HG02610 (cell line): ENCODE results near the gene GRK3.
"Not testable (repeated sequence)": the region's sequence is repeated elsewhere in the genome, so short reads cannot be mapped to it uniquely, and the experiment has no call there.

Experiments
- ATAC-seq: cut with Tn5 transposase; IDR thresholded peaks from one replicate; pipeline ENCODE4 v1.9.1; 2021; ENCODE audit warnings: mild to moderate bottlenecking, moderate library complexity; ENCODE audit not compliant: unreplicated experiment

Gene GRK3

DNA sequence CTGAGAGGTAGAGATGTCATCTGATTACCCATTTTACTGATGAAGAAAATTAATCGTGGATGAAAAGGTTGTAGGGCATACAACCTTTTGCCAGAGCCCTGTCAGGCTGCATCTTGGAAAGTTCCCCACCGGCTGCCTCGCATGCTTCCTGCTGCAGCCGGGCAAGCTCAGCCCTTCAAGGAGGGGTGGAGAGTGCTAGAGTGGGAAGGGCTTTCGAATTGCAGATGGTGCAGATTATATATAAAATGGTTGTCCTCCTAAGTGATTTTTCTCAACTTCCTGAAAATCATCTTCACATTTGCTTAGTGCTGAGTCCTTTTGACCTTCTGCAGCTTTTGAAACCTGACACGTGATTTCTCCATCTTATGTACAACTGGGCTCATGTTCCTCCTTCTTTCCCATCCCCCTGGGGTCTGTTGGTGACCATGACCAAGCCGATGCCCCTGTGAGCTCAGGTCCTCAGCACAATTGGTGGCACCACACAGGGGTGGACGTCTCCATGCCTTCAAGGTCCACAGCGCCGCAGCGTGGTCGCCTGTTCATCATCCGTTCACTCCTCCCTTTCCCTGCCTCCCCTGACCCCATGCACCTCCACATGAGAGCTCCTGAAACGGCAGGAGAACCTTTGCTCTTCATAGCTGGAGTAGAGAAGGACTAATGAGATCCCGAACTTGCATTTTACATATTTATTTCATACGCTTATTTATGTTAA is 129.9 kb downstream of the GRK3 start:
- no peak for ATAC-seq

DNA sequence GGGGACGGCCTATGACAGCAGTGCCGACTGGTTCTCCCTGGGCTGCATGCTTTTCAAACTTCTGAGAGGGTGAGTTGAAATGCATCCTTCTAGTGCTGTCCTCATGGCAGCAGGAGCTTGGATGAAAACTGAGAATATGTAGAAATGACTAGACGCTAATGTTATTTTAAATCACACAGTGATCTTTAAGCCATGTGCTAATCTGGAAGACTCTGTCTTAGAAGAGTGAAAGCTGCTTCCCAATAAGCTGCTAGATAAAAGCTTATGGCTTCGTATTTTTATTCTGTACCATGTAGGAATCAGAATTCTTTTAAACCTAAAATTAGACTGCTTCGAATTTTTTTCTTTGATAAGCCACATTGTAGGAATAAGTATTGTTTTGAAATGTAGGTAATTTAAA is 130.7 kb downstream of the GRK3 start:
- ATAC-seq, result no peak

DNA sequence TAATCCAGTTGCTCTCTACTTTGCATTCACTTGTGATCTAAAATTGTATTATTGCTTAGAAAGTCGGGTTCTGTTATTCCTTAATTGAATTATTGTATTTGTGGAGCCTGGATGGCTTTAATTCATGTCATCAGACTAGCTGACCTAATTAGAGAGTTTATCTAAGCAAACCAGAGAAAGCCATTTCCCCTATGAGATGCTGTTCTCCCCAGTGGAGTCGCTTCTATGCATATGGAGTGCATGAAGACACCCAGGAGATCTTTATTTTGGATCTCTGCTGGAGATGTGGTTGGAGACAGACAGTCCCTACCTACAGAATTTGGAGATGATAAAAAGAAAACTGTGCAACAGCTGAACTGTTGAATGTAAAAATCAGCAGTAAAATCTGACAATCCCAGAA is 132.3 kb downstream of the GRK3 start:
- ATAC-seq, result no peak

DNA sequence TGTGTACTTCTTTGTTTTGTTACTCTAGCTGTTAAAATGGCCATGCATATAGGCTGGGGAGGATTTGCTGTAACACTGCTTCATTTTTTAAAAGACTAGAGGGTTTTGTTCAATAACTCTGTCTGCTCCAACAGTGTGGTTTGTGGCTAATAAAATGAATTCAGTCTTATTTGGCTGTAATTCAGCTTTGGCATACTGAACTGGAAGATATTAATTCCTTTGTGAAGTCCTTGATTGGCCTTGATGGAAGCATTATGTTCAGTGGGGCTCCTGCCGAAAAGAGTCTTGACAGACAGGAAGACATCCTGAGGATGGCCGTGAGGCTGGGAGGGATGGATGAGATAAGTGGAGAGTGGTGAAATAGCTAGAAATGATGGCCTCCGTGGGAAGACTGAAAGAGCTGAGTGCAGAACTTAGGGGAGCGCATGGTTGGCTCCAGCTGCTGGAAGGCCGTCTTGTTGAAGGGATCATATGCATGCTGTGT is 132.7 kb downstream of the GRK3 start:
- no peak for ATAC-seq

DNA sequence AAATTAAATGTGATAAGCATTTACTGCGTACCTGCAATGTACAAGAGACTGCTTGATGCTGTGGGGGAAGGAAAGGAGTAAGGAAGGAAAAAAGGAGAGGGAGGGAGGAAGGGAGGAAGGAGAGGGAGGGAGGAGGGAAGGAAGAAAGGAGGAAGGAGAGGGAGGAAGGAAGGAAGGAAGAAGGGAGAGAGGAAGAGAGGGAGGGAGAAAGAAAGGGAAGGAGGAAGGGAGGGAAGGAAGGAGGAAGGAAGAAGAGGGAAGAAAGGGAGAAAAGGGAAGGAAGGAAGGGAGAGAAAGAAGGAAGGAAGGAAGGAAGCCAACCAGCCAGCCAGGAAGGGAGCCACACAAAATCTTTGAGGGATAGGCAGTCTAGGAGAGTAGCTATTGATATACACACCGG is 133.5 kb downstream of the GRK3 start:
- no peak for ATAC-seq

DNA sequence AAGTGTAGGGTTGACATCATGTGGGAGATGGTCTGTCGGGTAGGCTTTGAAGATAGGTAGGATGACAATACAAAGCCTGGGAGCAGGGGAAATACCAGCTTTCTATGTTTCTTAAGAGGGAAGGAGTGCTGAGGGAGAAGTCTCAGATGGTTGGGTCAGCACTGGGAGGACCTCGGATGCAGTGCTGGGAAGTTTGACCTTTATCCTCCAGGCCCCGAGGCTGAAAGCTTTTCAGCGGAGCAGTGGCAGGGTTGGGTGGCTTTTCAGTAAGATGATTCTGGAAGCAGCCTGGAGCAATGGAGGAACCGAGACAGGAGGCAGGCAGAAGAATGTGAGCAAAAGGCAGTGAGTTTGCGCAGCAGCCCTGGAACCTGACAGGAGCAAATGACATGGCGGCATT is 134.0 kb downstream of the GRK3 start:
- ATAC-seq, result no peak

DNA sequence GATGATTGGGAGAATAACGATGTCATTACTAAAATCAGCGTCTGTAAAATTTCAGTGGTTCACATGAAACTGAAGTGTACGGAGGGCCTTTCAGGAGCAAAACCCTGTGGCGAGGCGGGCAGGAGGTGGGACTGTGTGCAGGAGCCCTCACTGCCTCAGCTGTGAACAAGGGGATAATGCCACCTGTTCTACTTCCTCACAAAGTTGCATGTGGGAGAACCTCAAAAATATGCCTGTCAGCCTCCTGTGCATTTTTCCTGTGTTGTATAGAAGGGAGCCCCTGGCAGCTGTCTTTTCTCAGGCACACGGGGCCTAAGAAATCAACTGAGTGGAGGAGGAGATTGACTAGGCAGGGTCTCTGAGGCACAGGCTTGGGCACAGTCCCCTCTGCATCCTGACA is 134.5 kb downstream of the GRK3 start:
- ATAC-seq, result no peak

DNA sequence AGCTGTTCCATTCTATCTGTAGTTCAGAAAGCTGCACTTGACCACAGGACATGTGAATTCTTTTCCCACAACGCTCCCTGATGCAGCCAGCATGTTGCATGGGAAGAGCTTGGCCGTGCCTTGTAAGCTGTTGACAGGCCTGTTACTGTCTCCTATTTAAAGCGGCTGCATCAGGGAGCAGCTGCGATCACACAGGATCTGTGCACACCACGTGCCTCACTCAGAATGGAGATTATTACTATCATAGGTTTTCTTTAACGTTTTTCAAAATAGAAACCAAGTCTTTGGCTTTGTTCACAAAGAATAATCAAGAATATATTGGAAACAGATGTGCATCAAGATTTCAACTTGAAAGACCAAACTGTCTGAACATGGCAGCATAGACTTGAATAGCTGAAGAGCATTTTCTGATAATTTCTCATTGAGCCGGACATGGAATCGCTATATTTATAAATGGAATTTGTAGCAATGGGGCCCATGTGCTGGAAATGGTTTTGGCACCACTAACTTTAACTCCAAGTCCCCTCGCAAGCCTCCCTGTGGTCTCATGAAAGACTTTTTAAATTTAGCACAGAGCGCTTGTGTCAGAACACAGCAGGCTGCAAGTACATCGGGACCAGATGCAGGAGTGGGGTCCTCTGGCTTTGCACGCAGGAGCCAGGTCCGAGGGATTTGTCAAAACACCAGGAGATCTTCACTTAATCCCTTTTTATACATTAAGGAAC is 136.7 kb downstream of the GRK3 start:
- no peak for ATAC-seq

DNA sequence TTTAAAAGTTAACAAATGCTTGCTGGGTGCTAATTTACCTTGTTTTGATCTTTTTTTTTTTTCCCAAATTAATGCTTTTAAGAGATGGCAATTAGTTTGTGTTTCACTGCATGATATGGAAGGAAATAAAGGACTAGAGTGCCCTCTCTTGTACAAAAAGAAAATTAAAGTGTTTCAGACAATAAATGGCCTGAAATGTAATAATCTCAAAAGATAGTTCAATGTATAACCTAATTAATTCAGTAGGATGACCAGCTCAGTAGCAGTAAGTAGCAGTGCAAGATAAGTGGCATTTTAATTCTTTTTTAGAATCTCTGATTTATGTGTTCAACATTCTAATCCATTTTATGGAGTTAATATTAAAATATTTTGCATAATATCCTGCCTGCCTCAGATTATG is 137.6 kb downstream of the GRK3 start:
- no peak for ATAC-seq

DNA sequence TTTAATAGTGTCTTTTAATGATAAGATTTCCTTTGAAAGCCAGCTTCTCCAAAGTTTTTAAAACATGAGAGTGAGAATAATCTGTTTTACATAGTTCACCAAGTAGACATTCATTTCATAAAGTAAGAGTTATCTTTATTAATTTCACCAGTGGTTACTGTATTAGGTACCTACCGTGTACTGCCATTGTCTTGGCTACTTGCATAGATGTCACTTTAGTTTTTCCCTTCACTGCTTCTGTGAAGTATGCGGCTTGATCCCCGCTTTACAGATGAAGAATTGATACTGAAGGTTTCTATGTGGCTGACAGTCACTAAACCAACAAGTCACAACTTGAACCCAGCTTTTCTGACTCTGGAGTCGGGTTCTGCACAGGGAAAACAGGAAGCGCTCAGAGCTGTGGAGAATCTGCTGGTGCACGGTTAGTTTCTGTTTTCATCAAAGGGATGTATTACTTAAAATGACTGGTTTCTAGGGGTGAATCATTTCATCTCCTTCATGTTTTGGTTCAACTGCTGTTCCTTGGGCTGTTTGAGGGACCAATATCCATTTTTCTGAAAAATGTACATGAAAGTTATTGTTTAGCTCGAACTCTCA is 138.2 kb downstream of the GRK3 start:
- no peak for ATAC-seq

DNA sequence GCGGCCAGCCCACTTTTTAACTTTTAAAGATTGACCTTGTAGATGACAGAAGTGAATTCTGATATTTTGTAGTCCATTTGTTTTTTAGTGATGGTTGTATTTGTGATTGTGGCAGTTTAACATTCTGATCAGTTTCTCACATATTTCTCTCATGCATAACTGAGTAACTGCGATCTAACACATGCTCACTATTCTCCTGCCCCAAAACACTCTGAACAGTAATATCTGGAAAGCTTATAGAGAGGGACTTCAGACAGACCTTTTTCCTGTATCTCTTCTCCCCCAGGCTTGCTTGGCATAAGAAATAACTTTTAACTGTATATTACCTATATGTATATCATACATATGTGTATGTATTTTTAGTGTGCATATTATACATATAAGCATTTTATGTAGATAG is 140.2 kb downstream of the GRK3 start:
- no peak for ATAC-seq

DNA sequence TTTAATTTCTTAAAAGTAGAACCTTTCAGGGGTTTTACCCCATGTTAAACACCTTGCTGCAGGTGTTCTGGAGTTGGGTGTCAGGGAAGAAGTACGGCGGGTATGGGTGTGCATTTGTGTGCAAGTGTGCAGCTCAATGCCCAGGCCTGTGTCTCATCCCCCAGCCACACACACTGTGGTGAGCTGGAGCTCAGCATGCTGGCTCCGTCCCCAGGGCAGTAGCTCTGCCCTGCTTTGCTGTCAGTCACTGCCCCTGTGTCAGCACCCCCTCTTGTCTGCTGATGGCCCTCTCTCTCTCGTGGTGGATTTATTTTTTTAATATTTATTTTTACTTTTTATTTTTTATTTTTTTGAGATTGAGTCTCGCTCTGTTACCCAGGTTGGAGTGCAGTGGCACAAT is 141.7 kb downstream of the GRK3 start:
- no peak for ATAC-seq

DNA sequence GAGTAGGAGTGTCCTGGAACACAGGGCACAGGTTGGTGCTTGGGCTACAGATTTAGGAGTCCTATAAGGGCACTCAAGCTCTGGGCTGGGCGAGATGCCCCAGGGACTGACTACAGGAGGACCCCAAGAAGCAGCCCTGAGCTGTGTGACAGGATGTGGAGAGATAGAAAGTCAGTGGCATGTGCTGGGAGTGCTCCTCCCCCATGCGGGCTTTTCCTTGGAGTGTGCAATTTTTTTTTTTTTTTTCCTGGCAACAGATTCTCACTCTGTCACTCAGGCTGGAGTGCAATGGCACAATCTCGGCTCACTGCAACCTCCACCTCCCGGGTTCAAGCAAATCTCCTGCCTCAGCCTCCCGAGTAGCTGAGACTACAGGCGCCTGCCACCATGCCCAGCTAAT is 144.0 kb downstream of the GRK3 start:
- not testable (repeated sequence) for ATAC-seq

DNA sequence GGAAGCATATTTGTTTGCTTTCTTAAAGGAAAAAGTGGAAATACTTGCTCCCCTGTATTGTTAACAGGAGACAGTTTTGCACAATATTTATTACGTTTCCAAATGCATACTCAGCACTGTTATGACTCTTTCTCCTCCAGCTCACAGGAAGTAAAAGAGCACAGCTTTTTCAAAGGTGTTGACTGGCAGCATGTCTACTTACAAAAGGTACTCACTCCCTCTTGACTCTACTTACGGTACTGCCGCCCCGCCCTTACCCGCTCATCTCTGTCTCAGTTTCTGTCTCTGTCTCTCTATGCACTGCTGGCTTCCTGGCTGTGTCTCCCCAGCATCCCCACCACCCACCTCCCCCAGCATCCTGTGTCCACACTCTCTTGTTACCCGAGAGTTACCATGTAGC is 145.3 kb downstream of the GRK3 start:
- no peak for ATAC-seq

DNA sequence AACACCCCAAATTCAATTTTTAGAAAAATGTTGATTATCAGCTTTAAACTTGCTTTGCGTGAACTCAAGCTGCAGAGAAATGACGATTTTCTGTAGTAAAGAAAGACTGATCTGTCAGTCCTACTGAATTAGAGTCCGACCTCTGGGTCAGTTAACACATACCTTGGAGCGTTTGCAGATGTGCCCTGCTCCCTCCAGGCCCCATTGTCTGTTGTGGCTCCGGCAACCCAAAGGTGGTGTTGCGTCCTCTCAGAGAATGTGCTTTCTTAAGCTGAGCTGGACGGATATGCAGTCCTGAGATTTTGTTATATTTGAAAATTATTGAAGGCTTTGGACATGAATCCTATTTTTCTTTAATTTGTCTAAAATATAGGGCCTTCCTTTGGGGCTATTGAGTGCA is 146.0 kb downstream of the GRK3 start:
- no peak for ATAC-seq

DNA sequence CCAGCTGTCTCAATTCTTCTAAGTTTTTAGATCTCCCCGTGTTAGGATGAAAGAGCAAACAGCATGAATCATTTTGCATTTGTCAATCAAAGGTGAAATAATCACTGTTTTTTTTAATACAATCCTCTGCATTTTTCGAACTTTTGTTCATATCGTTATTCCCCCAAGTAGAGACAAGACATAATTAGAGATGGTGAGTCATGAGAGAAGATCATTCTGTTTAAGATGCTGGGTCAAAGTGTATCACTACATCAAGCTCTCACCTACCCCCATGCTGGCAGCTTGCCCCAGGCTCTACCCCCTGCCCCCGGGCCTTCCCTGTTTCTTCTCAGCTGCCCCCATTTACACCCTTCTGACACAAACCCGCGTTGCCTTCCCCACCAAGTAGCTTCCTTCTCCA is 147.0 kb downstream of the GRK3 start:
- no peak for ATAC-seq

DNA sequence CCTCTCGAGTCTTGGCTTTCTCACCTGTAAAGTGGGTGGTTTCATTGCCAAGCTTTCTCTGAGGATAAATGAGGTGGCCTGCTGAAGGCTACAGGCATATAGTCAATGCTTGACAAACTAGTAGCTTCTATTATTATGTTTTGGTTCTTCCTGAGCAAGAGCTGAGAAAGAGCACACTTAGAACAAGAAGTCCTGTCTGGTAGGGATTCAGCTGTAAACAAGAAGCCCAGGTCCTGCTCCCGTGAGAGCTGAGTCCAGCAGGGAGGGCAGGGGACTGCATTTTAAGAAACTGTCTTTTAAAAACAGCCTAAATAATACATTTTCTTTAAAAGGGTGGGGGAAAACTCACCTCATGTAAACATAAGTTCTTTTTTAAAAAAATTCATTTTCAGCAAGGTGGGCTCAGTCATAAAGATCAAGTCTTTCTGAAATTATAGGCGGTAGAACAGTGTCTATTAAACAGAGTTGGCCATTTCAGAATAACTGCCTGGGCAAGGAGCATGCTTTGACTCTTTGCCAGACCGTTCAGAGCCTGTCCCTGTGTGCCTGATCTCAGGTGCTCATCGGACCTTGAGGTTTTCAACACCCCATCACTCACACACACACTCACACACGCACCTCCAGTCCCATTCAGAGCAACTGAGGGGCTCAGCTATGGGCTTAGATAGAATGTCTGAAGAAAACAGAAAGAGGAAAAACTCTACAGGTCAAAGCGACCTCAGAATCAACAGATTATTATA is 148.4 kb downstream of the GRK3 start:
- ATAC-seq, result no peak

DNA sequence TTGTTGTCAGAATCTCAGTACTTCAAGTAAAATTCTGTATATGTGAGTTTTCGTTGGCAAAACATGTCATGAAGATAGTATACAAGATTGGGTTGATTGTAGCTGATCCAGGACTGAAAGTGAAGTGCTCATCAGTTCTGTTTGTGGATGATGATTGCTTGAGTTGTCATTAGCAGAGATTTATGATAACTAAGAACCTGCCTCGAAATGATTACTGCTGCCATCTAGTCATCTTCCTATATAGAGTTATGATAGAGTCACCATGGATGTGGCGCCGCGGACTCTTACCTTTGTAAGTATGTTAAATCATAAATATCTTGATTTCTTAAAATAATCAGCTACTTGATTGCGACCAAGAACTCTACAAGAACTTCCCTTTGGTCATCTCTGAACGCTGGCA is 149.6 kb downstream of the GRK3 start:
- ATAC-seq, result no peak

DNA sequence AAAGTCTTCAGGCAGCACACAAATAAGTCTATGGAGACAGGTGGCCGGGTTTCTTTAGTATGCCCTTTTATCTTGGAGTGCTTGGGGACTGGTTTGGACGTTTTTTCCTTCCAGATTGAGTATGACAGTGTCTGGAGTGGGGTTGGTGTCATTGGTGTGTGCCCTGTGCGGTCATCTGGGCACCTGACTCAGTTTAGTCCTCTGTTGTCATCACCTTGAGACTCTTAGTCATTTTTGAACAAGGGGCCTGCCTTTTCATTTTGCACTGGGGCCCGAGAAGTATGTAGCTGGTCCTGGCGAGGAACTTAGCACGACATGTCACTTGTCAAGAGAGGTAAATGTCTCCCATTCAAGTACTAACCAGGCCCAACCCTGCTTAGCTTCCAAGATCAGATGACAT is 150.3 kb downstream of the GRK3 start:
- no peak for ATAC-seq

DNA sequence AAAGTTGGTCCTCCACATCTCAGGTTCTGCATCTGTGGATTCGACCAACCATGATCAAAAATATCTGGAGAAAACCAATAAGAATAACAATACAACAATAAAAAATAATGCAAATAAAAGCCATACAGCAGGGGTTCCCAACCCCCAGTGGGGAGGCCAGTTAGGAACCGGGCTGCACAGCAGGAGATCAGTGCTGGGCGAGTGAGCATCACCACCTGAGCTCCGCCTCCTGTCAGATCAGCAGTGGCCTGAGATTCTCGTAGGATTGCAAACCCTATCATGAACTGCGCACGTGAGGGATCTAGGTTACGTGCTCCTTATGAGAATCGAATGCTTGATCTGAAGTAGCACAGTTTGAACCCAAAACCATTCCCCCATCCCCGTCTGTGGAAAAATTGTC is 152.2 kb downstream of the GRK3 start:
- no peak for ATAC-seq

DNA sequence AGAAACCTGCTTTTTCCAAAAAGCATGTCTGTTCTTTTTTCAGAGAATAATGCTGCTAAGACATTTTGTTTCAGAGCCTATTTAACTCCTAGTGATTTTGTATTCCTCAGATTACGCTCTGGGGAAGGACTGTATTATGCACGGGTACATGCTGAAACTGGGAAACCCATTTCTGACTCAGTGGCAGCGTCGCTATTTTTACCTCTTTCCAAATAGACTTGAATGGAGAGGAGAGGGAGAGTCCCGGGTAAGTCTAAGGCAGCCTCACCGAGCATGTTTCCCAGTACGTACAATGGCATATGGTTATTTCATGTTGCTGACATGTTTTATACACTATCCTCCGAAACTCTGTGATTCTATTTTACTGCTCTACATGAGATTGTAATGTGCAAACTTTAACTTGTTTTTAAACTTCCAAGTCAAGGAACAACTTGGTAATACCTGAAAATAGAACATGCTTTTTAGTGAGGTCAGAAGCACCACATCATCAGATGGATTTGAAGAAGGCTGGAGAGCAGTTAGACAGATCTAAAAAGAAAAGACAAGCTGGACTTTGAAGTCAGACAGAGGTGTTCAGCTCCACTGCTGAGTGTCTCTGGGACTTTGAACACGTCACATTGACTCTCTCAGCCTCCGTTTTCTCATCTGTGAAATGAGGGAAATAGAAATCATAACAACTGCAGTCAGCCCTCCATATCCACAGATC is 153.8 kb downstream of the GRK3 start:
- no peak for ATAC-seq
